ENCODE measurements around the gene CKS1B.
A peak's percentile ranks its signal among the peaks of the same experiment; 100 is the strongest.
"Not testable (repeated sequence)": the region's sequence is repeated elsewhere in the genome, so short reads cannot be mapped to it uniquely, and the experiment has no call there.

CKS1B gene

DNA sequence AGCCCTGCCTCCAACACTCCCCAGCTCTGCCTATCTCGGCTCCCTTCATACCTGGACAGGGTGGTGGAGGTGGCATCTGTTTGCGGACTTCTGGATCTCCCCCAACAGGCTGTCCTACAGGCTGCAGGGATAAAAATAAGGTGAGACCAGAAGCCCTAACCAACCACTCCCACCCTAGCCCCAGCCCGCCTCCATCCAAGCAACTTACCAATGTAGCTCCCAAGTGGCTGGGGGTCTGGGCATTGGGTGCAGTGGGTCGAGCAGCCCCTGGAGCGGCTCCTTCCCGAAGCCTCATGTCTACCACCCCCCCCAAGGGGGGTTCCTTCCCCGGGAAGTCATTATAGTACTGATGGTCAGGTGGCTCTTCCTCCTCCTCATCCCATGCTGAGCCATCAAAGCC, 8.4 kb upstream of the CKS1B start:
- no peak for DNase-seq

DNA sequence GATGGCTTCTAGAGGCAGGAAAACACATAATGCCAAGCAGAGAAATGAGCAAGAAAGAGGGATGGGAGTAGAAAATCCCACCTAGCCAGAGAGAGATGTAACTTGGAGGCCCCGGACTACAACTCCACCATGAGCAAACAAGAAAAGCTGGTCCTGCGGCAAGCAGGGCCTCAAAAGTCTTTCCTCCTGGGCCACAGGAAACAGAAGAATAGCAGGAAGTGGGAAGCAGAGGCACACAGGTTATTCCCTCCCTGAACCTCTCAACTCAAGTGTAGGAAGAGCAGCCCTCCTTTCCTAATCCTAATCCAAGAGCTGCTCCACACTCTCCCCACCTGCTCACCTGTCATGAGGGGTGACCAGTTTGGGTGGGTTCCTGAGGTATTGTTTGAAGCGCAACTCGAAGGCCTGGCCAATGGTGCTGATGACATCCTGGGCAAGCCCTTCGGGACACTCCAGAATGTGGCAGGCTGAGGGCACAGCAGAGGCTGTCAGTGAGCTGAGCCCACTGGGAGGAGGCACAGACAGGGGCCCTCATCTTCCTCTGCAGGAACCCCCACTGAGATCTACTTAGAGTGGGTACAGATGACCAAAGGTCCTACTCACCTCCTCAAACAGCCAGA, 7.0 kb upstream of the CKS1B start:
- DNase-seq, result no peak

DNA sequence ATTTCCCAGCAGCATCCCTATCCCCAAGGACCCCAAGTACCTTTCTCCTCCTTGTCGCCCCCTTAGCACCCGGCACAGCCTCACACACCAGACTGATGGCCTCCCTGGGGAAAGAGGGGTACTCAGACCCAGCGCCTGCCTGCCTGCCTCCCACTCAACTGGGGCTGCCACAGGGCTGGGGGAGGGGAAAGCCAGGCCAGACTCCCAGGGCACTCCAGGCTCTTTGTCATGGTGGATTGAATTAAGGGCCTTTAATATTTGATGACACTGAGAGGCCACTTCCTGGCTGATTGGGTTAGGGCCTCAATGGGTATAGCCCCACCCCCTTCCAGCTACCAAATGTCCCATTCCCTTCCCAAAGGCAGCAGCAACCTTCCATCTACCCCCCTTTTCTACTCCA, 5.8 kb upstream of the CKS1B start:
- DNase-seq, result no peak

DNA sequence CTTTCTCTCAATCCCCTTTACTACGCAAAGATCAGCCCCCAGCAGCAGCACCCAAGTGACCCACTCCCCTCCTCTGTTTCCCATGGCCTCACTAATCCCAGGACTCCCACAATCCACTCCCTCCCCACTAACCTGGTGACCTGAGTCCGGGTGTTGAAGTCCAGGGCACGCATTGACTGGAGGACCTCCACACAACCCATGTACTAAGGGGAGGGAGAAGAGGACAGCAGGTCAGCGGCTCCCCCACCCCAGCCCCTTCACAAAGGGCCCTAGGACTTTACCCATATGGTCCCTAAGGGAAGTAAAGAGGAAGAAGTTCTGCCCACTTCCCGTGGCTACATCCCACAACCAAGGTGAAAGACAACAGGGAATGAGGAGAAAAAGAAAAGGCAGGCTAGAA, 5.2 kb upstream of the CKS1B start:
- DNase-seq, result no peak

DNA sequence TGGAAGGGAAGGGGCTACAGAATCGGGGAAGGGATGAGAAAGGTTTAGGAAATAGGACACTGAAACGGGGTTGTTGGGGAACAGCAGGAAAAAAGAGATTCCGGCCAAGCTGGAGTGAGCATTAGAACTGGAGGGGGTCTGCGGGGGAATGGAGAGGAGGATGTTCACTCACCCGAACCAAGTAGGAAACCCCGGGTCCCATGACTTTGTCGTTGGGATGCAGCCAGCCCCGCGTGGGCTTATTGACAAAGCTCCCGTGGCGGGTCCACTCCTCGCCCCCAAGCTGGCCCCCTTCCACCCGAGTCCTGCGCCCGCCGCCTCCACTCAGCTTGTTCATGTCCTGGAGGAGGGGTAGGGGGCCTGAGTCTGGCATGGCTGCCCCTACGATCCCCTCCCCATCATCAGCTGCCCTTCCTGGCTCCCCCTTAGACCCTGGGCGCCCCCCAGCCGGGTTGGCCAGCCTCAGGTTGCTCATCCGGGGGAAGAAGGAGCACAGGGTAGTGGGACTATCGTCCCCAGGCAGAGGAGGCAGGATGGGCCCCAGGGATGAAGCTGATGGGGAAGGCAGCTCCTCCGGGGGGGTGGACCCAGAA, 4.5 kb upstream of the CKS1B start:
- DNase-seq, result no peak

DNA sequence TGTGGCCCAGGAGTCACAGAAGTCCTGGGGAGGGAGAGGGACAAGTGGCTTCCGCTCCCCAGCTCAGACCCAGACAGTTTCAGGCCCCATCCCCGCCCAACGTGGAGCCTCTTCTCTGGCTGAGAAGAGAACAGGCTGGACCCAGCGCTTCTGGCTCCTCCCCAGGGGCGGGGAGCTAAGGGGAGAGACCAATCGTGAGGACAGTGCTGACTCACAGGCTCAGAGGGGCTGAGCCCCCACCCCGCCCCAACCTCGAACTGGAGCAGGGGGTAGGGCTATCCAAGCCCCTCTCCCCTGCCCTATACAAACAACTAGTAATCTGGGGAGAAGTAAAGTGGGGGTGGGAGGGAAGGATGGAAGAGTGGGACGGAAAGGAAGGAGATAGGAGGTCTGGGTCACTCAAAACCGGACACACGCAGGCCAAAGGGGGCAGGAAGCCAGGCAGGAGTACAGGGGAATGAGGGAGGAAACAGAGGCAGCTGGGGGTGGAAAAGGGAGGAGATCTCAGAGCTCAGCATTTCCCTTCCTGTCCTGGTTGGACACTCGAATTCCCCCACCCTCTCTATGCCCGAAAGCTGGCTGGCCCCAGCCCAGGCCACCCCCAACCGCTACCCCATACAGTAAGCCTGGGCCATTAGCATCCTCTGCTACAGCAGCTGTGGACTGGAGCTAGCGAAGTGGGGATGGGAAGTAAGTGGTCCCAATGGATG, 3.7 kb upstream of the CKS1B start, which contains the start of gene SHC1:
TSS of gene SHC1 (minus strand) at position 117 of the 710 bp plus-strand sequence. CDS start 221 bp downstream, outside the sequence.
- DNase-seq, result no peak

DNA sequence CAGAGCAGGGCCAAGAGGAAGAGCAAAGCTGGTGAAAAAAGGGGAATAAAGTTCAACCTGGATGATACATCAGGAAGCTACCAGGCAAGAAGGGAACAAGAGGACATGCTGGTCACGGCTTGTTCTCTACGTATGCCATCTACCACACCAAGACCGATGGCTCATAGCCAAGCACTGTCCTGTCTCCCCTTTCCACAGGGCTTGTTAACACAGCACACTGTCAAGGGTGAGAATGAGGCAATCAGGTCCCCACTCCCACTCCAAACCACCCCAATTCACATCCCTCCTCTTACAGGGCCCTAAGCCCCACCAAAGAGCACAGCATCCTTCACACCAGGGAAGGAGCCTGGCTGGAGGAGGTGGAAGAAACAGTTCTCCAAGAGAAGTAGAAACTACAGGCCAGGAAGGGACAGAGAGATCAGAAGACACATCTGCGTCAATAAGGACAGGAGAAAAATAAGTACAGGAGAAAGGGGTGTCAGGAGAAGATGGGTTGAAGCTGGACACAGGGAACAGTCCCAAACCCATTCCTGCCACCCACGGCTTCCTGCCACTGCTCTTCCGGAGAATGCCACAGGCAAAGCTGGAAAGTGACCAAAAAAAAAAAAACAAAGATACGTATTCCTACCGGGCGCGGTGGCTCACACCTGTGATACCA, 3.0 kb upstream of the CKS1B start:
- DNase-seq, result no peak

DNA sequence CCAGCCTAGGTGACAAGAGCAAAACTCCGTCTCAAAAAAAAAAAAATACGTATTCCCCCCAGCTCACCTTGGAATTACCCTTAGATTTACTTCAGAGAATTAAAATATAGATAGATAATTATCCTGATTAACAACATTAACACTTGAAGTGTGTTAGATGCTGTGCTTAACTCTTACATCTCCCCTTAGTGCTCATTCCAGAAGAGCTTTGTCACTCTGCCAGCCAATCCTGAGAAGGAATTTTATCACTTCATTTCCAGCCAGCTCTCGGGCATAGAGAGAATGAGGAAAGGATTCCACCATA, 2.3 kb upstream of the CKS1B start:
- no peak for DNase-seq

DNA sequence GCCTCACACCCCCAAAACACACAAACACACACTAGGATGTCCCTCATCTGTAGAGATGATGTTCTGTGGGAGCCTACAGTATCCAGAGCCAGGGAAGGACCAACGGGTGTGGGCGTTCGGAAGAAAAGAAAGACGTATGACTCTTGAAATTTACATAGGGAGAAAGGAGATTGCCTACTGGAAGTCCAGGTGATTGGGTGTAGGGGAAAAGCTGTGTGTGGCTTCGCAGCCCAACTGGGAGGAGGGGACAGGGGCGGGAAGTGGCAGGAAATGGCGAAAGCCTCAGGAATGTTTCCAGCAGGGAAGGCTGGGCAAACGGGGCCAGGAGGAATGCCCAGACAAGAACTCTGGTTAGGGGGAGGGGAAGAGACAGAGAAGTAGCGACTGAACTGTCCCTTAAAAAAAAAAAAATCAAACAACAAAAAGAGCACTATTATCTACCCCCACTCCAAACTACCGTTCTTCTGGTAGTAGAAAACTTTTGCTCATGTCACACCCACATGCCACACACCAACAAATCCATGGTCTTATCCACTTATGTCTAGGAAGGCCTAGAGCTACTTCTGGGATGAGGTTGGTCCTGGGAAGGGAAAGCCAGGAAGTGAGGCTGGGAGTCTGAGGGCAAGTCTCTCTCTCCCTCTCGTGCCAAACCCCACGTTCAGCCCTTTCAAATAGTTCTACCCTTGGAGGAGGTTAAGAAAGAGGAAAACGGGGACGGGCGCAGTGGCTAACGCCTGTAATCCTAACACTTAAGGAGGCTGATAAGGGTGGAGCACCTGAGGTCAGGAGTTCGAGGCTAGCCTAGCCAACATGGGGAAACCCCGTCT, 1.8 kb upstream of the CKS1B start:
- DNase-seq, result no peak

DNA sequence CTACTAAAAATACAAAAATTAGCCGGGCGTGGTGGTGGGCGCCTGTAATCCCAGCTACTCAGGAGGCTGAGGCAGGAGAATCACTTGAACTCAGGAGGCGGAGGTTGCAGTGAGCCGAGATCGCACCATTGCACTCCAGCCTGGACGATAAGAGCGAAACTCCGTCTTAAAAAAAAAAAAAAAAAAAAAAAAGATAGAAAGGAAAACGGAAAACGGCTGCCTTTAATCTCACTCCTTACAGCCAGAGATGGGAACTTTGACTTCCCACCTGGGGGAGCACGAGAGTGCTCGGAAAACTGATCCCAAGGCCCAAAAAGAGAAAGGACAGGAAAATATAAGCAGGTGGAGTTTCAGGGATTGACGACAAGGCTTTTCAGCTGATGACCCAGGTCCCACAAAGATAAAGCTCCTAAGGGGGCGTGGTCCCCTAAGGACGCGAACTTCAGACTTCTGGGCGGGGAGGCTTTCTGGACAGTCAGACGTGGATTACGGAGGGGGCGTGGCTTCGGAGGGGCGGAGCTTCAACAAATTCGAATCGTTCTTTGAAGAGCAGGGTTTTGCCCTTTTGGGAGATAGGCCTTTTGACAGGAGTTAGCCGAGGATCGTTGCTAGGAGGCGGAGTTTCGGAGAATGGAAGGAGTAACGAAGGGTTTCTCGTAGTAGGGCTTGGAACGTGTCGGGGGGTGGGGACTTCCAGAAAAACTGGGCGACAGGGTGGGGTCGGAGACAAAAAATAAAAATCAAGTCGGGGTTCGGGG, 958 bp upstream of the CKS1B start:
- peak; percentile 89 for DNase-seq

DNA sequence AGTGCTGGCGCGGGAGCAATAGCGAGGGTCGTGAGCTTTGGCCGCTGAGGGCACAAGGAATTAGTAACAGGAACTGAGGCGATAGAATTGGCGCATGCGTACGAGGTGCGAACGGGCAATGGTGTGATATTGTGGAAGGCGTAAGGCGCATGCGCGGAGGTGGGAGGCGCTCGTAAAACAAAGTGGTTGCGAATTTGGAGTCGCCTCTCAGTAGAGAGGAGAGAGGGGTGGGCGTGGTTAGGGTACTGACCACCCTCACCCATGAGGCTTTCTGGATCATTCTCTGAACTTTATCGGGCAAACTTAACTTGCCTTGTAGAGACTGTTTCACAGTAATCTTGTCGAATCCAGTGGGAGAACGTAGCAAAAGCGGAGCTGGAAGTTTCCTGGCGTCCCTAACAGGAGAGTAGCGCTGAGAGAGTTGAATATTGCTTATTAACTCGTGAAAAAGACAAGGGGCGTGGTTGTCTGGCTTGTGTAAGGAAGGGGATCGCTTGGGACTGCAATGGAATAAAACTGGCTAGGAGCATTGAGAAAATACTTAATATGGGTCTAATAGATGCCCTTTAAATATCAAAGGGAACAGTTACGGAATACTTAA, 427 bp downstream of the CKS1B start:
- DNase-seq, result peak; percentile 94

DNA sequence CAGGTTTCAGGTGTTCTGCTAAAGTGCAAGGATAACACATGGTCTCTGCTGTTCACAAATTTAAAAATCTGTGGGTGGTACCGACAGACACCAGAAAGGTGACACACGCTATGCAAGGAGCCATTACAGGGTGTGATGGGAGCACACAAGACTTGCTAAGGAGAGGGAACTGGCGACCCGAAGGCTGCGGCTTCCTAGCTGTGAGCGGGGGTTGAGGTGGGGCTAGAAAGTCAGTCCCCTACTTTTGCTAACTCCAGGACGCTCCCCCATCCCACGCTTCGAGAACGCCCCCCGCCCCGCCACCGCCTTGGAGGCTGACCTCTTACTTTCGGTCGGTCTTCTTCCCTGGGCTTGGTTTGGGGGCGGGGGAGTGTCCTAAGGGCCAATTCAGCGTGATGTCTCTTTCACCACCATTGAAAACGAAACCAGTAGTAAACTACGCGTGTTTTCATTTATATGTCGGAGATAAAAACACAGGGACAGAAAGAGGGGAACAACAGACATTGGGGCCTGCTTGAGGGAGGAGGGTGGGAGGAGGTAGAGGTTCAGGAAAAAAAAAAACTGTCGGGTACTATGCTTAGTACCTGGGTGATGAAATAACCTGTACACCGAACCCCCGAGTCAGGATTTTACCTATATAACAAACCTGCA, 1.1 kb downstream of the CKS1B start:
- DNase-seq, result peak; percentile 41

DNA sequence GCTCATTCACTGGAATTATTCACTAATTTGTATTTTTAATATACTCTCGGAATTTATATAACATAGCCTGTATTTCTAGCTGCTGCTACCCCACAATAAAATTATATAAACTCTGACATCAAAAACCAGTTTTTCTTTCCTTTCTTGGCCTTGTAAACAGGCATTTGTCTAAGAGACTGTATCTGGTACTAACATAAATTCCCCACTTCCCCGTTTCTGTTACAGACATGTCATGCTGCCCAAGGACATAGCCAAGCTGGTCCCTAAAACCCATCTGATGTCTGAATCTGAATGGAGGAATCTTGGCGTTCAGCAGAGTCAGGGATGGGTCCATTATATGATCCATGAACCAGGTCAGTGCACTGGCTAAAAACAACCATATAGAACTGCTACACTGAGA, 3.3 kb downstream of the CKS1B start:
- not testable (repeated sequence) for DNase-seq

DNA sequence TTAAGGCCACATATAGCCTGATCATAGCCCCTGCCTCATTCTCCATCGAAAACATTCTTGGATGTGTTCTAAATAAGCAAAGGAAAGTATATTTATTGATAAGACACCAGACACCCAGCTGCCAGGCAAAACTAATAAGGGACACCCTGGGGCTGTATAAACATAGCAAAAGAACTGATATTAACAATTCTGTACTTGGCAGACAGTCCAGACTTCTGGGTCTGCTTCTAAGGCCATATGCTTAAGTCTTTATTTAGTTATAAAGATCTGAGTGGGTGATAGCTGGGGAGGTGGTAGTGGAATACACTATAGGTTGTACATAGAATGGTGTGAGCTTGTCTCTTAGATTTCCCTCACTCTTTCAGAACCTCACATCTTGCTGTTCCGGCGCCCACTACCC, 3.9 kb downstream of the CKS1B start:
- no peak for DNase-seq

DNA sequence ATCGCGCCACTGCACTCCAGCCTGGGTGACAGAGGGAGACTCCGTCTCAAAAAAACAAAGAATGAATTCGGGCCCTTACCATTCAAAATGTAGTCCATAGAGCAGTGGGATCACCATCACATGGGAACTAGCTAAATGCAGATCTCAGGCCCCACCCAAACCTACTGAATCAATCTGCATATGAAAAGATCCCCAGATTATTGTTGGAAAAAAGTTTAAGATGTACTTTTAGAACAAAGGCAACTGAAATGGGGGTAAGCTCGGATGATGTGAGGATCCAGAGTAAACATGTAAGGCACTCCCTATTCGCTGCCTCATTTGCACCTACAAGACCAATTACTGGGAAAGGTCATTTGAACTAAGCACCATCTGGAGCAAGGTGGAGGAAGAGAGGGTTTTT, 7.9 kb downstream of the CKS1B start:
- DNase-seq, result no peak

DNA sequence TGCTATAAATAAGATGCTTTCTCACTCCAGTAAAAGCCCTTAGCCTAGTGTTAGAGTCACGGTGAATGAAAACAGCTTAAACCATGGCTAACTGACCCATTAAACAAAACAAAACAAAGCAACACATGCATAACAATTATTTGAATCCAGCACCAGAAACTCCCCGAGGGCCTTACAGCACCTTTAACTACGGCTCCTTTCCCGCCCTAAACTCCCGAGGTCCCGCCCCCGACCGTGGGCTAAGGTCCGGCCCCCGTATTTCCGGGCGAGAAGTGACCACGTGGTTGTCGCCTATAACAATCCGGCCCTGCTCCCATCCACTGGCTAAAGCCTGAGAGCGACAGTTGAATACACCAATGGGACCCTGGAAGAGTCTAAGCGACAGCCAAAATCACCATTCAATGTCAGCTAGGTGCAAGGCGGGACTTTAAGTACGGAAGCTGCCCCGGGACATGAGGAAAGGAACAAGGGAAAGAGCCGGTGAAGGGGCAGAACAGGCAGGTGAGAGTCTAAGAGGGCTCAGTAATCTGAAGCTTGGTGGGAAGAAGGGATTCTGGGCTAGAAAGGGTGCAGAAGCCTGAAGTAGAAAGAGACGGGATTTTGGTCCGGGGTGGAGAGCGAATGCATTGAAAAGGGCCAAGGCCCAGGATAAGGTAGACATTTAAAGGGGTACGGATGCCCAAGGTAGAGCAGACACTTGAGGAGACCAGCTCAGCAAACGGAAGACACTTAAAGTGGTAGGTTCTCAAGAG, 8.6 kb downstream of the CKS1B start, which contains the start of gene FLAD1:
TSS of gene FLAD1 (plus strand) at position 448 of the 752 bp plus-strand sequence. CDS start 351 bp downstream, outside the sequence.
- DNase-seq, result peak; percentile 93

DNA sequence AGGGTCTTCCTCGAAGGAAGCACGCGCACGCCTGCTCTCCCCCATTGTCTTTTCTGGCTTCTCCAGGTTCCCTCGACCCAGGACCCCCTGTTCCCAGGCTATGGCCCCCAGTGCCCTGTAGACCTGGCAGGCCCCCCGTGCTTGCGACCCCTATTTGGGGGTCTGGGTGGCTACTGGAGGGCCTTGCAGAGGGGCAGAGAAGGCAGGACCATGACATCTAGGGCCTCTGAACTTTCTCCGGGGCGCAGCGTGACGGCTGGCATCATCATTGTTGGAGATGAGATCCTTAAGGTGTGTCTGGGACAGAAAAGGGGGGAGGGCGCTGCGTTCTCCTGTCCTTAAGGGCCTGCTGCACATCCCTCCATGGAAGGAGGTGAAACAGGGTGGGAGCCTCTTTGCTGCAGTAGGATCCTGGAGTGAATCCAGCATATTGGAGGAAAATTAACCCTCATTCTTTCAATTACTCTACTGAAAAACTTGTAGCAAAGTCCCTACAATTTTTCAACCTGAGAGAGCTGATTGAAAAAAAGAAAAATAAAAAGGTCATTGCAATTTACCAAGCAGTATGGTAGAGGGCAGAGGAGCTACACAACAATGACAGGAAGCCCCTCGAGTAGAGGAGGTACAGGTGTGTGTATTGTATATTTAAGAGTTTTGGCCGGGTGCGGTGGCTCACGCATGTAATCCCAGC, 9.4 kb downstream of the CKS1B start:
- no peak for DNase-seq

DNA sequence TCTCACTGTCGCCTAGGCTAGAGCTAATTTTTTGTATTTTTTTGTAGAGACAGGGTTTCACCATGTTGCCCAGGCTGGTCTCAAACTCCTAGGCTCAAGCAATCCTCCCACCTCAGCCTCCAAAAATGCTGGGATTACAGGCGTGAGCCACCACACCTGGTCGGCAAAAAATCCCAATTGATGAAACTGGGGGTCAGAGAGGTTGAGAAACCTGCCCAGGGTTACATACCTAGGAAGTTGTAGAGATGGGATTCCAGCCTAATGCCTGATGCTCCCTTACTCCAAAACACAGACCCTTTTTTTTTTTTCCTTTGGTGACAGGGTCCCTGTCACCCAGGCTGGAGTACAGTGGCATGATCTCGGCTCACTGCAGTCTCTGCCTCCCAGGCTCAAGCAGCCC, 12.3 kb downstream of the CKS1B start:
- not testable (repeated sequence) for DNase-seq

DNA sequence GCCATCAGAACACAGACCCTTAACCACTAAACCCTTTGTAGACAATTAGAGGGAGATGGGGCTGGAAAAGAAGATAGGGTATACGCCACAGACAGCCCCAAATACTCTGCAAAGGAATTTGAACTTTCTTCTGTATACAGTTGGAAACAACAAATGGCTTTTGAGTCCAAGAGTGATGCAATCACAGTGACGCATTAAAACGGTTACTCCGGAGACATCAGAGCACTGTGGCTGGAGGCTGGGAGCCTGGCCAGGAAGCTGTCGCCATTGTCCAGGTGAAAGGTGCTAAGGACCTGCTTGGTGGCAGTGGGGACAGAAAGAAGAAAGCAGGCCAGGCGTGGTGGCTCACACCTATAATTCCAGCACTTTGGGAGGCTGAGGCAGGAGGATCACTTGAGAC, 12.8 kb downstream of the CKS1B start:
- DNase-seq, result no peak
